T-helper 1 cell treated with Interleukin-12 subunit alpha and Interleukin-12 subunit beta and Interleukin-4 antibody, amounts not matched to agents 30 μg/mL and 1 μg/mL, for 36 hours (primary cell): ENCODE measurements around the gene SLC8A1.
A peak's percentile ranks its signal among the peaks of the same experiment; 100 is the strongest.

Experiments used
- H3K27ac Mint-ChIP-seq: one replicate; pipeline ENCODE4 v1.8.0; 2021; ENCODE audit warnings: mild to moderate bottlenecking, mixed read lengths
- H3K27me3 Mint-ChIP-seq: one replicate; pipeline ENCODE4 v1.8.0; 2021; ENCODE audit warnings: low read depth, mixed read lengths
- H3K36me3 Mint-ChIP-seq: one replicate; pipeline ENCODE4 v1.8.0; 2021; ENCODE audit warnings: low read depth, mixed read lengths
- H3K4me1 Mint-ChIP-seq: one replicate; pipeline ENCODE4 v1.8.0; 2021; ENCODE audit warnings: low read depth, mixed read lengths
- H3K4me3 Mint-ChIP-seq: one replicate; pipeline ENCODE4 v1.8.0; 2021; ENCODE audit warnings: mild to moderate bottlenecking, moderate library complexity, mixed read lengths
- H3K9me3 Mint-ChIP-seq: one replicate; pipeline ENCODE4 v1.8.0; 2021; ENCODE audit warnings: mixed read lengths

Gene SLC8A1

GRCh38 chr2:40451918-40452605 lies at the start of gene SLC8A1:
TSS of gene SLC8A1 (minus strand) at chr2:40452090.
- Mint-ChIP-seq H3K27me3 (peaks cover 73% of the 10 kb centered on the region), H3K27ac (peak within 1 kb of the TSS; percentile 50)

GRCh38 chr2:40499437-40499836 lies 47.5 kb upstream of the SLC8A1 start:
- no peaks in the 10 kb centered on the region for H3K4me1 Mint-ChIP-seq
- no peak overlapping the region for H3K4me3 Mint-ChIP-seq
- H3K27ac Mint-ChIP-seq, result no peak overlapping the region
- no peaks in the 10 kb centered on the region for H3K9me3 Mint-ChIP-seq
- H3K36me3 Mint-ChIP-seq, result no peaks in the 10 kb centered on the region
- H3K27me3 Mint-ChIP-seq, result peaks cover 3% of the 10 kb centered on the region

More at GRCh38 chr2:40451918-40452605, at the start of gene SLC8A1:
- Mint-ChIP-seq H3K4me1 (peaks cover 17% of the 10 kb centered on the region), H3K4me3 (peak within 1 kb of the TSS; percentile 90), H3K36me3 (peaks cover 1% of the 10 kb centered on the region), H3K9me3 (no peaks in the 10 kb centered on the region)

- H3K4me3 Mint-ChIP-seq, result no peak overlapping the region
- peaks cover 3% of the 10 kb centered on the region for H3K27me3 Mint-ChIP-seq
- H3K27ac Mint-ChIP-seq, result no peak overlapping the region
- no peaks in the 10 kb centered on the region for H3K36me3 Mint-ChIP-seq
- H3K9me3 Mint-ChIP-seq, result no peaks in the 10 kb centered on the region
- no peaks in the 10 kb centered on the region for H3K4me1 Mint-ChIP-seq
Measured at GRCh38 chr2:40497251-40497859, 45.5 kb upstream of the SLC8A1 start.

- H3K4me3 Mint-ChIP-seq, result peak overlapping the region; percentile 68
- H3K9me3 Mint-ChIP-seq, result no peaks in the 10 kb centered on the region
- H3K27me3 Mint-ChIP-seq, result no peaks in the 10 kb centered on the region
- peaks cover 11% of the 10 kb centered on the region for H3K4me1 Mint-ChIP-seq
- peak overlapping the region; percentile 6 for H3K27ac Mint-ChIP-seq
- H3K36me3 Mint-ChIP-seq, result no peaks in the 10 kb centered on the region
Measured at GRCh38 chr2:40489678-40489960, 37.7 kb upstream of the SLC8A1 start.

- Mint-ChIP-seq H3K4me1 (peaks cover 11% of the 10 kb centered on the region), H3K9me3 (no peaks in the 10 kb centered on the region), H3K27me3 (no peaks in the 10 kb centered on the region), H3K36me3 (no peaks in the 10 kb centered on the region), H3K4me3 (peak overlapping the region; percentile 68), H3K27ac (peak overlapping the region; percentile 6)
Measured at GRCh38 chr2:40488927-40489677, 37.2 kb upstream of the SLC8A1 start.

- Mint-ChIP-seq H3K4me1 (peaks cover 11% of the 10 kb centered on the region), H3K4me3 (no peak overlapping the region), H3K27ac (no peak overlapping the region), H3K27me3 (no peaks in the 10 kb centered on the region), H3K9me3 (no peaks in the 10 kb centered on the region), H3K36me3 (no peaks in the 10 kb centered on the region)
Measured at GRCh38 chr2:40488101-40488601, 36.3 kb upstream of the SLC8A1 start.

GRCh38 chr2:40487602-40488001 lies 35.7 kb upstream of the SLC8A1 start:
- Mint-ChIP-seq H3K36me3 (no peaks in the 10 kb centered on the region), H3K9me3 (no peaks in the 10 kb centered on the region), H3K27ac (no peak overlapping the region), H3K4me3 (no peak overlapping the region), H3K27me3 (no peaks in the 10 kb centered on the region), H3K4me1 (peaks cover 11% of the 10 kb centered on the region)

GRCh38 chr2:40485854-40486253 lies 34.0 kb upstream of the SLC8A1 start:
- no peak overlapping the region for H3K4me3 Mint-ChIP-seq
- no peaks in the 10 kb centered on the region for H3K9me3 Mint-ChIP-seq
- H3K27ac Mint-ChIP-seq, result no peak overlapping the region
- peaks cover 11% of the 10 kb centered on the region for H3K4me1 Mint-ChIP-seq
- no peaks in the 10 kb centered on the region for H3K27me3 Mint-ChIP-seq
- no peaks in the 10 kb centered on the region for H3K36me3 Mint-ChIP-seq

- Mint-ChIP-seq H3K27me3 (no peaks in the 10 kb centered on the region), H3K36me3 (no peaks in the 10 kb centered on the region), H3K27ac (no peak overlapping the region), H3K4me1 (peaks cover 11% of the 10 kb centered on the region), H3K4me3 (no peak overlapping the region), H3K9me3 (no peaks in the 10 kb centered on the region)
Measured at GRCh38 chr2:40485318-40485717, 33.4 kb upstream of the SLC8A1 start.

- Mint-ChIP-seq H3K27me3 (no peaks in the 10 kb centered on the region), H3K4me3 (no peak overlapping the region), H3K4me1 (no peaks in the 10 kb centered on the region), H3K27ac (no peak overlapping the region), H3K36me3 (no peaks in the 10 kb centered on the region), H3K9me3 (no peaks in the 10 kb centered on the region)
Measured at GRCh38 chr2:40483549-40484243, 31.8 kb upstream of the SLC8A1 start.

GRCh38 chr2:40480596-40480995 lies 28.7 kb upstream of the SLC8A1 start:
- Mint-ChIP-seq H3K4me3 (no peak overlapping the region), H3K36me3 (no peaks in the 10 kb centered on the region), H3K27me3 (no peaks in the 10 kb centered on the region), H3K4me1 (no peaks in the 10 kb centered on the region), H3K27ac (no peak overlapping the region), H3K9me3 (no peaks in the 10 kb centered on the region)

GRCh38 chr2:40480073-40480472 lies 28.2 kb upstream of the SLC8A1 start:
- no peaks in the 10 kb centered on the region for H3K9me3 Mint-ChIP-seq
- no peaks in the 10 kb centered on the region for H3K36me3 Mint-ChIP-seq
- H3K4me3 Mint-ChIP-seq, result no peak overlapping the region
- no peaks in the 10 kb centered on the region for H3K27me3 Mint-ChIP-seq
- H3K4me1 Mint-ChIP-seq, result no peaks in the 10 kb centered on the region
- H3K27ac Mint-ChIP-seq, result no peak overlapping the region

GRCh38 chr2:40477361-40477760 lies 25.5 kb upstream of the SLC8A1 start:
- H3K4me1 Mint-ChIP-seq, result no peaks in the 10 kb centered on the region
- no peak overlapping the region for H3K27ac Mint-ChIP-seq
- H3K4me3 Mint-ChIP-seq, result no peak overlapping the region
- H3K27me3 Mint-ChIP-seq, result no peaks in the 10 kb centered on the region
- no peaks in the 10 kb centered on the region for H3K9me3 Mint-ChIP-seq
- no peaks in the 10 kb centered on the region for H3K36me3 Mint-ChIP-seq

- H3K36me3 Mint-ChIP-seq, result no peaks in the 10 kb centered on the region
- no peaks in the 10 kb centered on the region for H3K27me3 Mint-ChIP-seq
- H3K27ac Mint-ChIP-seq, result no peak overlapping the region
- no peaks in the 10 kb centered on the region for H3K9me3 Mint-ChIP-seq
- no peak overlapping the region for H3K4me3 Mint-ChIP-seq
- H3K4me1 Mint-ChIP-seq, result no peaks in the 10 kb centered on the region
Measured at GRCh38 chr2:40476436-40476835, 24.5 kb upstream of the SLC8A1 start.
